Measurements from ENCODE around the gene HES7. TPM values are rescaled to one million over a fixed set of nuclear protein-coding genes. Genes with fewer than 3 reads are reported as not detected.

Gene HES7
- total RNA-seq, 1 experiment from 2014 or later: 0.61 TPM

GRCh38 chr17:8162997-8163977 is 39.4 kb upstream of the HES7 start:
- intact Hi-C loops (cut with micrococcal nuclease): no loop called here
- no peaks in the 10 kb centered on the region for H4K20me1 ChIP-seq (ENCODE audit: insufficient read depth)
- no peaks in the 10 kb centered on the region for H3K9me2 ChIP-seq (ENCODE audit: insufficient read depth)
- POLR2A ChIA-PET: interaction anchor here (0.6 to 1.8 kb wide), 2 partner anchors 9 to 10 kb away, joined by 3 to 28 read pairs; no protein-coding TSS in a partner anchor
- H3K9ac ChIP-seq (ENCODE audit: low read length): peak overlapping the region; percentile 100
- ATAC-seq (peak; percentile 21), DNase-seq (ENCODE audit: low read depth, low spot score) (no peak)
- H3K9me3 ChIP-seq (ENCODE audit: control insufficient read depth in 1 of 2, insufficient read depth in 1 of 2, low read depth in 1 of 2, low read length in 2 of 2): no peaks in the 10 kb centered on the region
- TF ChIP-seq FOSL1 (IDR thresholded peaks at IDR 0.05; ENCODE audit: low read depth) (no peak), SIN3A (IDR thresholded peaks at IDR 0.05; ENCODE audit: low read depth) (no peak), ZFX (IDR thresholded peaks at IDR 0.05) (0 out of 2 replicates have a peak, but pooled peaks have one; percentile 28), EGR1 (IDR thresholded peaks at IDR 0.05; ENCODE audit: low read depth) (no peak)
- peak overlapping the region; percentile 93 for H3K27ac ChIP-seq (ENCODE audit: low read depth, low read length)
- CTCF ChIA-PET: no interaction called here
- peaks cover 38 to 59% of the 10 kb centered on the region in 2 experiments for H3K4me1 ChIP-seq (ENCODE audit: control insufficient read depth in 1 of 2, insufficient read depth in 2 of 2, low read length in 2 of 2)
- BruUV-seq (replicated peaks): no TSS peak
- H2AFZ ChIP-seq (ENCODE audit: low read depth, low read length, poor library complexity, severe bottlenecking): no peak overlapping the region
- no peaks in the 10 kb centered on the region for H3K27me3 ChIP-seq (ENCODE audit: insufficient read depth, low read length)
- RAD21 ChIA-PET (ENCODE audit: low non-redundant PET in 1 of 2, low total read pairs in 2 of 2, uncharacterized antibody in 2 of 2, unreplicated experiment in 2 of 2): no interaction called here
- H3K4me3 ChIP-seq (replicated peaks in 1 of 2; ENCODE audit: low read depth in 1 of 2, low read length in 2 of 2): peak overlapping the region; percentile 21 to 99
- H3K36me3 ChIP-seq (ENCODE audit: control insufficient read depth in 1 of 2, insufficient read depth in 2 of 2, low read length in 2 of 2): peaks cover 4 to 13% of the 10 kb centered on the region in 2 experiments; a peak in 3 of 4 replicates
- peak overlapping the region; percentile 99 for H3K4me2 ChIP-seq (ENCODE audit: low read length)
- peaks cover 34% of the 10 kb centered on the region for H3K79me2 ChIP-seq (ENCODE audit: insufficient read depth, low read length)

GRCh38 chr17:8162233-8162996 is 38.5 kb upstream of the HES7 start, which contains the start of gene VAMP2:
TSS of gene VAMP2 (minus strand) at chr17:8162948. CDS start at chr17:8162879, 69 bp downstream.
- DNase-seq (ENCODE audit: low read depth, low spot score) (no peak), ATAC-seq (peak; percentile 58)
- Histone ChIP-seq H3K27ac (ENCODE audit: low read depth, low read length) (peak within 1 kb of the TSS; percentile 93), H3K9ac (ENCODE audit: low read length) (peak within 1 kb of the TSS; percentile 100), H3K36me3 (ENCODE audit: control insufficient read depth in 1 of 2, insufficient read depth in 2 of 2, low read length in 2 of 2) (peaks cover 4 to 13% of the 10 kb centered on the region in 2 experiments; a peak in 3 of 4 replicates), H3K4me1 (ENCODE audit: control insufficient read depth in 1 of 2, insufficient read depth in 2 of 2, low read length in 2 of 2) (peaks cover 39 to 68% of the 10 kb centered on the region in 2 experiments), H2AFZ (ENCODE audit: low read depth, low read length, poor library complexity, severe bottlenecking) (no peak within 1 kb of the TSS), H3K4me2 (ENCODE audit: low read length) (peak within 1 kb of the TSS; percentile 99), H3K27me3 (ENCODE audit: insufficient read depth, low read length) (no peaks in the 10 kb centered on the region), H4K20me1 (ENCODE audit: insufficient read depth) (no peaks in the 10 kb centered on the region), H3K9me2 (ENCODE audit: insufficient read depth) (no peaks in the 10 kb centered on the region), H3K4me3 (replicated peaks in 1 of 2; ENCODE audit: low read depth in 1 of 2, low read length in 2 of 2) (peak within 1 kb of the TSS; percentile 95 to 99), H3K9me3 (ENCODE audit: control insufficient read depth in 1 of 2, insufficient read depth in 1 of 2, low read depth in 1 of 2, low read length in 2 of 2) (no peaks in the 10 kb centered on the region), H3K79me2 (ENCODE audit: insufficient read depth, low read length) (peaks cover 34% of the 10 kb centered on the region)
- no TSS peak for BruUV-seq (replicated peaks)
- ChIA-PET RAD21 (ENCODE audit: low non-redundant PET in 1 of 2, low total read pairs in 2 of 2, uncharacterized antibody in 2 of 2, unreplicated experiment in 2 of 2) (no interaction called here), CTCF (no interaction called here), POLR2A (interaction anchor here (0.6 to 9.4 kb wide), 2 partner anchors 10 kb away, joined by 3 to 95 read pairs; no protein-coding TSS in a partner anchor)
- TF ChIP-seq YY1 (IDR thresholded peaks at IDR 0.05; ENCODE audit: extremely low read depth, insufficient replicate concordance, low read depth, low read length) (peak; percentile 91), CTCF (IDR thresholded peaks at IDR 0.05 in 2 of 3, conservative IDR thresholded peaks at IDR 0.05 in 1 of 3; ENCODE audit: borderline replicate concordance in 1 of 3, insufficient read depth in 1 of 3, low read depth in 2 of 3, low read length in 2 of 3) (0 out of 6 replicates have a peak, but pooled peaks of 1 of the 3 experiments have one; percentile 7), POLR2A (IDR thresholded peaks at IDR 0.05; ENCODE audit: borderline replicate concordance, extremely low read depth, insufficient read depth, insufficient read length) (no peak), POLR2AphosphoS5 (IDR thresholded peaks at IDR 0.05; ENCODE audit: low read depth, low read length) (peak; percentile 89), EZH2 (IDR thresholded peaks at IDR 0.05) (no peak), FOSL1 (IDR thresholded peaks at IDR 0.05; ENCODE audit: low read depth) (no peak), SIN3A (IDR thresholded peaks at IDR 0.05; ENCODE audit: low read depth) (peak; percentile 54; the same call in 1 of the 2 replicates), ELF1 (IDR thresholded peaks at IDR 0.05; ENCODE audit: borderline replicate concordance, low read depth) (no peak), ZNF274 (IDR thresholded peaks at IDR 0.05; ENCODE audit: low read depth, low read length) (no peak), ZFX (IDR thresholded peaks at IDR 0.05) (peak; percentile 75)
- intact Hi-C loops (cut with micrococcal nuclease): no loop called here
